Hepatocyte (in vitro differentiated cells): ENCODE data around the gene TUFM.

Source experiments
- EZH2 ChIP-seq: fragments of 200-600 bp; sonication (generic); IDR thresholded peaks from 2 replicates; pipeline ENCODE4 v1.6.1; 2016; ENCODE audit warnings: antibody characterized with exemption, mild to moderate bottlenecking, borderline replicate concordance
- EZH2phosphoT487 ChIP-seq: fragments of 200-600 bp; sonication (generic); IDR thresholded peaks from one replicate; pipeline ENCODE4 v1.6.1; 2018; ENCODE audit warnings: antibody characterized with exemption, mild to moderate bottlenecking, low read depth, moderate library complexity; ENCODE audit not compliant: unreplicated experiment, severe bottlenecking
- TF ChIP-seq, protein P1 (sequence below): fragments of 200-600 bp; sonication (generic); IDR thresholded peaks from 2 replicates; pipeline ENCODE4 v1.5.1; 2016; ENCODE audit warnings: antibody characterized with exemption, mild to moderate bottlenecking; ENCODE audit not compliant: poor library complexity

GRCh38 chr16:28834873-28835863, 11.0 kb downstream of the TUFM start:
- TF ChIP-seq EZH2phosphoT487 (no peak), EZH2 (no peak)
- TF ChIP-seq, protein P1, sequence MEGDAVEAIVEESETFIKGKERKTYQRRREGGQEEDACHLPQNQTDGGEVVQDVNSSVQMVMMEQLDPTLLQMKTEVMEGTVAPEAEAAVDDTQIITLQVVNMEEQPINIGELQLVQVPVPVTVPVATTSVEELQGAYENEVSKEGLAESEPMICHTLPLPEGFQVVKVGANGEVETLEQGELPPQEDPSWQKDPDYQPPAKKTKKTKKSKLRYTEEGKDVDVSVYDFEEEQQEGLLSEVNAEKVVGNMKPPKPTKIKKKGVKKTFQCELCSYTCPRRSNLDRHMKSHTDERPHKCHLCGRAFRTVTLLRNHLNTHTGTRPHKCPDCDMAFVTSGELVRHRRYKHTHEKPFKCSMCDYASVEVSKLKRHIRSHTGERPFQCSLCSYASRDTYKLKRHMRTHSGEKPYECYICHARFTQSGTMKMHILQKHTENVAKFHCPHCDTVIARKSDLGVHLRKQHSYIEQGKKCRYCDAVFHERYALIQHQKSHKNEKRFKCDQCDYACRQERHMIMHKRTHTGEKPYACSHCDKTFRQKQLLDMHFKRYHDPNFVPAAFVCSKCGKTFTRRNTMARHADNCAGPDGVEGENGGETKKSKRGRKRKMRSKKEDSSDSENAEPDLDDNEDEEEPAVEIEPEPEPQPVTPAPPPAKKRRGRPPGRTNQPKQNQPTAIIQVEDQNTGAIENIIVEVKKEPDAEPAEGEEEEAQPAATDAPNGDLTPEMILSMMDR, result no peak
